ENCODE data around the gene SEC16B.

Gene SEC16B

DNA sequence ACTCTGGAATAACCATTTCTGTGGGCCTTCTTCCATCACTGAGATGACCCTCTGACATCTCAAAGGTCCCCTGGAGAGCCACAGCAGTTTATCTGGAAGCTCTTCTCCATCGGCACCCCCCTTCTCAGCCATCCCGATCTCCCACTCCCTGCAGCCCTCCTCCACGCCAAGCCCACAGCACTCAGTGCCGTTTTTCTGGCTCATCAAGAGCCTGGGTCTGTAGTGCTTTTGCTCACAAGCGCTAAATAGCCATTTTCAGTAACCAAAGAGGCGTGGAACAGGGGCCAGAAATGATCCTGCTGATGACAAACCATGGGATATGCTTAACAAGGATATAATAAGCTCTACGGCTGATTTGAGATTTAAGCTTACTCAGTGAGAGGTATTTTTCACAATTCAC, 17.6 kb downstream of the SEC16B start:
- TF ChIP-seq, protein P1, sequence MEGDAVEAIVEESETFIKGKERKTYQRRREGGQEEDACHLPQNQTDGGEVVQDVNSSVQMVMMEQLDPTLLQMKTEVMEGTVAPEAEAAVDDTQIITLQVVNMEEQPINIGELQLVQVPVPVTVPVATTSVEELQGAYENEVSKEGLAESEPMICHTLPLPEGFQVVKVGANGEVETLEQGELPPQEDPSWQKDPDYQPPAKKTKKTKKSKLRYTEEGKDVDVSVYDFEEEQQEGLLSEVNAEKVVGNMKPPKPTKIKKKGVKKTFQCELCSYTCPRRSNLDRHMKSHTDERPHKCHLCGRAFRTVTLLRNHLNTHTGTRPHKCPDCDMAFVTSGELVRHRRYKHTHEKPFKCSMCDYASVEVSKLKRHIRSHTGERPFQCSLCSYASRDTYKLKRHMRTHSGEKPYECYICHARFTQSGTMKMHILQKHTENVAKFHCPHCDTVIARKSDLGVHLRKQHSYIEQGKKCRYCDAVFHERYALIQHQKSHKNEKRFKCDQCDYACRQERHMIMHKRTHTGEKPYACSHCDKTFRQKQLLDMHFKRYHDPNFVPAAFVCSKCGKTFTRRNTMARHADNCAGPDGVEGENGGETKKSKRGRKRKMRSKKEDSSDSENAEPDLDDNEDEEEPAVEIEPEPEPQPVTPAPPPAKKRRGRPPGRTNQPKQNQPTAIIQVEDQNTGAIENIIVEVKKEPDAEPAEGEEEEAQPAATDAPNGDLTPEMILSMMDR (IDR thresholded peaks at IDR 0.05; ENCODE audit: low read depth, low read length): no peak
- no peak overlapping the region for H3K4me3 ChIP-seq (ENCODE audit: low read depth, low read length)

- TF ChIP-seq, protein P1 (IDR thresholded peaks at IDR 0.05; ENCODE audit: low read depth, low read length): no peak
- no peak overlapping the region for H3K4me3 ChIP-seq (ENCODE audit: low read depth, low read length)
These were observed 19.4 kb downstream of the SEC16B start for GRCh38 chr1:177950506-177950905.

DNA sequence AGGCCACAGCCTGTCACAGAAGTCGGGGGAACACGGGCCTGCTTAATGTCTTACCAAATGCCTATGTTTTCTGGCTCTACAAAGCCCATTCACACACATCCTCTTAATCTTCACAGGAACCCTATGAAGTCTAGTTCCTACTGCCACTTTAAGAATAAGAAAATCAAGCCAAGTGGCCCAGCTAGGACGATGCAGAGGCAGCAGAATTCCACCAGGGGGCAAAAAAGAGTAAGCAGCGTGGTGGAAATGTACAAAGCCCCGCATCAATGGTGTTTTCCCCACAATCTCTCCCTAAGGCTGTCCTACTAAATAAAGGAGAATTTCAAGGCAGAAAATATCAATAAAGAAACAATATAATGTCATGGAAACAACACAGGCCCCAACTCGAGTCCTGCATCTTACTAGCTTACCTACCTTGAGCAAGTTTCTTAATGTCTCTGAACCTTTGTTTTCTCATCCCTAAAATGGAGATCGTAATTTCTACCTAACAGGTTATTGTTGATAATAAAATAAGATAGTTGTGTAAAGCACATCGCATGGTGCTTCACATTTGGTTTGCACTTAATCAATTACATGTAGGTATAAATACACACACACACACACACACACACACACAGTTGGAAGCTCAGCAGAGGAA, 21.4 kb downstream of the SEC16B start:
- TF ChIP-seq, protein P1 (IDR thresholded peaks at IDR 0.05; ENCODE audit: low read depth, low read length): peak; percentile 92
- H3K4me3 ChIP-seq (ENCODE audit: low read depth, low read length): no peak overlapping the region

- TF ChIP-seq, protein P1 (IDR thresholded peaks at IDR 0.05; ENCODE audit: low read depth, low read length): no peak
- no peak overlapping the region for H3K4me3 ChIP-seq (ENCODE audit: low read depth, low read length)
These were observed 22.2 kb downstream of the SEC16B start for GRCh38 chr1:177947623-177948022.

DNA sequence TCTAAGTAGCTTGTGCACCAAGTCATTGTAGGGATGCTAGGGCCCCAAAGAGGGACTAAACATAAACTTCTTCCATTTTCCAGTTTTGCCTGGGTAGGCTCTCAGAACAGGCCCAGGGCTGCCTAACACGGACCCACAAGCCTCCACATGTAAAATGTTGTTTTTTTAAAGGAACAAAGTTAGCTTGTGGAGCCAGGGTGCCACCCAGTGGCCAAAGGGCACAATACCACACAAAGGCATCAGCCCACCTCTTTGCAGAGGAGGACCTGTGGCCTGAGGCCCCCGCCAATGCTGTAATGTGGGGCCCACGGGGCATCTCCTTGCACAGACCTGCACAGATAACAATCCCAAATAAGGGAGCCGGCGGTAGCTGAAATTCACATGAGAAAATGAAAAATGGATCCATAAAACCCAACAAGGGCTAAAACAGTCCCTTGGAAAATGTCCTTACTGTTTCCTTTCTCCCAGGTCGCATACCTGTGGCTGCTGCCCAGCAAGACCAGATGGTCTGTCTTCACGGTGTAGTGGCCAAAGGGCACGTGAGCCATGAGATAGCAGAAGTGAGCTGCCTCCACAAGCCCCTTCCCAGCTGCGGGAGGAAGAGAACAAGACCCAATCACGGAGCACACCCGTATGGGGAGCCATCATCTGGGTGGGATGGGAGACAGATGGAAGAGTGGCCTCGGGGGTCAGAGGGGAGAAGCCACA, 23.8 kb downstream of the SEC16B start:
- TF ChIP-seq, protein P1 (IDR thresholded peaks at IDR 0.05; ENCODE audit: low read depth, low read length): peak; percentile 78
- no peak overlapping the region for H3K4me3 ChIP-seq (ENCODE audit: low read depth, low read length)

- TF ChIP-seq, protein P1 (IDR thresholded peaks at IDR 0.05; ENCODE audit: low read depth, low read length): no peak
- no peak overlapping the region for H3K4me3 ChIP-seq (ENCODE audit: low read depth, low read length)
These were observed 25.6 kb downstream of the SEC16B start for GRCh38 chr1:177944016-177944949.

Data from WI38 (cell line).